GM18867 (cell line): ENCODE data around the gene SHROOM3.

Experiments
- ATAC-seq: cut with Tn5 transposase; IDR thresholded peaks from one replicate; pipeline ENCODE4 v1.9.1; 2021; ENCODE audit warnings: mild to moderate bottlenecking, moderate library complexity; ENCODE audit not compliant: unreplicated experiment

SHROOM3 gene

DNA sequence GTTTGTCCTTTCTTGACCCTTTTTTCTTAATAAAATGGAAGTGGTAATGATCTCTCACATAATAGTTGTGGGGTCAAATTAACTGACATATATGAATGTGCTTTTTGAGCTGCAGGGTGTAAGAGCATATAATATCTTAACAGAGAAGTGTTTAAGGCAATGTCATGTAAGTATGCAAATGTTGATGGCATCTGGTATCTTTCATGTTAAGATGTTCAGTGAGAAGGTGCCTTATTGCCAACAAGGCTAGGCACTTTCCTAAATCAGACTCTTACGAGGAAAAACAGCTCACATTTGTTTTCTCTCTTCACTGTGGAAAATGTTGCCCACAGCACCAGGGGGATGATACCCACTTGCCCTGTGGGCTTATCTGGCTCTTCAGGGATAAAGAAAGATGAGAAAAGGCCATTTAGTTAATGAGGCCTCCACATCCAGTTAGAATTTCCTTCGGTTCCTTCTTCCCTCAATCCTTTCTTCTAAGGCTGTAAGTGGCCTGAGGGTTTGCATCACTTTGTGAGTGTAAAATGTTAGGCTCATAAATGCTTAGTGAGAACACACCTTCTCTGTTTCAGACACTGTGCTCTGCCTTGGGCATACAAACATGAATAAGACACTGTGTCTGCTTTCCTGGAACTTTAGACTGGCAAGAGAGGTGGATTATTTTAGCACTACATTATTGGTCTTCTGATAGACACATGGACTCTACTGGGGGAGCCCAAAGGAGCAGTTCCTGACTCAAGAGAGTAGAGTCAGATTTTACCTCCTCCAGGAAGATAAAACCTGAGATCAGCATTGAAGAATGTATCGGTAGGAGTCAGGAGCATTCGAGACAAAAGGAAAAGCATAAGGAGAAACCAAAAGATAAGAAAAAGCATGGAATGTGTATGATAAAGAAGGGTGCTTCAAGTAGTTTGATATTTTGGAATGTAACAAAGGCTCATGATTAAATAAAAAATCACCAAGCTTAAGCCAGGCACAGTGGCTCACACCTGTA lies 327.4 kb downstream of the SHROOM3 start:
- no peak for ATAC-seq

GRCh38 chr4:76764251-76764650 lies 329.2 kb downstream of the SHROOM3 start:
- no peak for ATAC-seq

- peak; percentile 94 for ATAC-seq
Observed at GRCh38 chr4:76765473-76766183, 330.6 kb downstream of the SHROOM3 start.

DNA sequence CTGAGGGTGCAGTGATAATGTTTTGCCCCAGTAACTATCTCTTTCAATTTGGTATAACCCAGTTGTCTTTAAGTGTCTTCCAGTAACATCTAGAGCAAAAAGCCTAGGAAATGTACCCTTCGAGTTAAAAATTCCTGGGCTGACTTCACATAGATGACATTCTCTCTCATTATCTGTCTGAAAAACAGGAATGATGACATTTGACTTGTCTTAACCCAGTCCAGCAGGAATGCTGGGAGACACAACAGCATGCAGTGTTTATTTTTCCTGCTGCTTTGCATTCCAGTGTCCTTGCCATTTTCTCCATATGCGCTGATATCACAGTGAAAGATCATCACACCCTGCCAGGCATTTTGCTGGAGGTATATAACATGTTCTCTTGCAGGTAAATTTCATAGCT lies 333.0 kb downstream of the SHROOM3 start:
- no peak for ATAC-seq

DNA sequence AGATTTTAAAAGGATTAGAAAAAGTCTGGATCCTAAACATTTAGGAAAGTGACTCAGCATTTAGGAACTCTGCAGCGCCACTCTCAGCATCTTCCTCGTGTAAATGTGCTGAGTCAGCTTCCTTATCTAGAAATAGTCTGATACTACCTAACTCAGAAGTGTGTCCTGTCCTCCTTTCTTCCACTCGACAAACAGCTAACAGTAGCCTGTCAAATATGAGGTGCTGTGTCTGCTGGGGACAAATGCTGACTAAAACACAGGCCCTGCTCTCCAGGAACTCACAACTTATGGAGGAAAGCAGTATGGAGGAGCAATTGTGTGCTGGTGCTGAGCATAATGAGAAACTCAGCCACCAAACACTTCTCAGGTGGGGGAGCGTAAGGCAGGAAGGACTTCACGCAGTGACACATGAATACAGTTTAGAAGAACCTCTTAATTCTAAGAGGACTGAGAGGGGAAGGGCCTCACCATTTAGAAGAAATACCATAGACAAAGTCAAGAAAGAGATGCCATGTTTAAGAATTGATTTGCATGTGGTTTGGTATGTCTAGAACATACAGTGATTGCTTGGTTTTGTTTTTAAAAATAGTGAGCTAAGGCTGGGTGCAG lies 337.6 kb downstream of the SHROOM3 start:
- ATAC-seq: peak; percentile 73

- ATAC-seq: no peak
Observed at GRCh38 chr4:76773766-76774165, 338.7 kb downstream of the SHROOM3 start.

DNA sequence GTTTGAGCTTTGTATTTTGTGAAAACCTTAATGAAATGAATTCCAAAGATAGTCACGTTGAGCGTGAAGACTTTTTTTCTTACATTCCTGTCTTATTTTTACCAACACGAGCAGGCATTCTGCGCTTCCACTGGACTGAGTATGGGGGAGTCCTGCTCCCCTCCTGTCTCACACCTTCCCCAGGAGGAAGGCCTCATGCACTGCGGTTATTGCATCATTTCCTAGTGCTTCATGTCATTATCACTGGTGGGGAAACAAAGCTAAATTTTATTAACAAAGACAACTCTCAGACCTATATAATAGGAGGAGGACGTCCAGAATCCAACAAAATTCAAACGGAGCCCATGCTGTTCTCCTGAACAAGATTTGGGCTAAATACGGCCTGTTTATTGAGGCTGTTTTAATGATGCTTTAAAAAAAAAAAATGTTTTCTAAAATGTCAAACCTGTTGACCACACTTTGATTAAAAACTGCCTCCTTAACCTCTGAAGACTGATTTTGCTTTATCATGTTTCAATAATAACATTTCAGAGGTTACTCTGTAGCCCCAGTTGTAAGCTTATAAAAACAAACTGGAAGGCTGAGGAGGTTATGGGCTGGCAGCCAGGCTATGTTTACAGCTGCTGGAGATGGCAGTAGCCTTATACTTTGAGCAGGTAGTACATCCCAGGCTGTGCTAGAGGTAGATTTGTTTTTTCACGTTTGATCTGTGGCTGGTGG lies 344.9 kb downstream of the SHROOM3 start:
- no peak for ATAC-seq

- ATAC-seq: no peak
Observed at GRCh38 chr4:76780781-76781697, 346.0 kb downstream of the SHROOM3 start.

- peak; percentile 75 for ATAC-seq
Observed at GRCh38 chr4:76781698-76782595, 346.9 kb downstream of the SHROOM3 start.

- ATAC-seq: no peak
Observed at GRCh38 chr4:76782837-76783236, 347.8 kb downstream of the SHROOM3 start.

GRCh38 chr4:76783836-76784235 lies 348.8 kb downstream of the SHROOM3 start:
- ATAC-seq: no peak

DNA sequence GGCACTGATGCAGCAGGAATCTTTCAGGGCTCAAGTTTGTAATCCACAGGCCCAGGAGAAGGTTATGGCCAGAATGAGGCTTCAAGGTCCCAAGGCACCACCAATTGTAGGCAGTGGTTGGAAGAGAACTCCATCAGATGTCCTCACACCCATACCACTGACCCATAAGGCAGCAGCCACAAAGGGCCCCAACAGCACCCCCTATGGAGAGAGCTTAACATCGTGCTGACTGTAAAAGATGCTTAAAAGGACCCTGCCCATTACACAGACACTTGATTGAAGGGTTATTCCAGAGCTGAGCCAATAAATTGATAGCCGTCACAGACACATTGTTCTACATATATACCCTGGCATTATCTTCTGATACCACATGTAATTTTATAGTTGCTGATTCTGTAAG lies 349.2 kb downstream of the SHROOM3 start:
- no peak for ATAC-seq

DNA sequence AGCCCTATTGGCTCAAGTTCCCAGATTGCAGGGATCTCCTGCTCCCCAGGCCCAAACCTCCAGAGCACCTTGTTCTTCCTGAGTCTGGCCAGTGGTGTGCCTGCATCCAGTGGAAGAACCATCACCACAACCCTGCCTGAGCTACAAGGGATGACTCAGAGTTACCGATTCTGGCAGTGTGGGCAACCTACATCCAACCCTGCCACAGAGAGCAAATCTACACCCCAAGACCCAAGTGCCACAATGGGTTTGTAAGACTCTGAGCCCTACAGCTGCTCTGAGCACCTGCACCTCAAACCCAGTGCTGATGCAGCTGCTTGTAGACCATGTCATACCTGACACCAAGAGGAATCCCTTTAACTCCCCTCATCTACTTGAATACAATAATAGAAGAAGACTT lies 352.9 kb downstream of the SHROOM3 start:
- no peak for ATAC-seq

GRCh38 chr4:76790377-76790776 lies 355.3 kb downstream of the SHROOM3 start:
- ATAC-seq: no peak

DNA sequence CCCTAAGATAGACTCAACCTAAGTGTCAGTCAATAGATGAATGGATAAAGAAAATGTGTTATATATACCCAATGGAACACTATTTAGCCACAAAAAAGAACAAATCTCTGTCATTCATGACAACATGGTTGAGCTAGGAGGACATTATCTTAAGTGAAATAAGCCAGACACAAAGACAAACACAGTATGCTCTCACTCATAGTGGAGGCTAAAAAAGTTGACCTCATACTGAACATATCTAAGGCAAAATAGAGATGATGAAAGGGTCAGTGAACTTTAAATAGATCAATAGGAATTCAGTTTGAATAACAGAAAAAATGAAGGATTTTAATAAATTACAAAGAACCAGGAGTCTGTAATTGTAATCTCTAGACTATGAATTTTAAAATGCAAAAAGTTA lies 356.4 kb downstream of the SHROOM3 start:
- no peak for ATAC-seq

DNA sequence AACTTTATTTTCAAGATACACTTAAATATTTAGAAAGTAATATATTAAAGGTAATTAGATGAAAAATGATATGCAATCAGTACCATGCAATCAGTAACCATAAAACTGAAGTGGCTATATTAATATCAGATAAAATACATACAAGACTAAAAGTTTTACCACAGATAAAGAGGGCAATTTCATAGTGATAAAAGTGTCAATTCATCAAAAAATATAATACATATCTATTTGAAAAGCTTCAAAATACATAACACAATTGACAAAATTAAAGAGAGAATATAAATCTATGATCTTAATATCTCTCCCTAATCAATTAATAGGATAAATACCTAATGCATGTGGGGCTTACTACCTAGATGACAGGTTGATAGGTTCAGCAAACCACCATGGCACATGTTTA lies 357.4 kb downstream of the SHROOM3 start:
- ATAC-seq: no peak

DNA sequence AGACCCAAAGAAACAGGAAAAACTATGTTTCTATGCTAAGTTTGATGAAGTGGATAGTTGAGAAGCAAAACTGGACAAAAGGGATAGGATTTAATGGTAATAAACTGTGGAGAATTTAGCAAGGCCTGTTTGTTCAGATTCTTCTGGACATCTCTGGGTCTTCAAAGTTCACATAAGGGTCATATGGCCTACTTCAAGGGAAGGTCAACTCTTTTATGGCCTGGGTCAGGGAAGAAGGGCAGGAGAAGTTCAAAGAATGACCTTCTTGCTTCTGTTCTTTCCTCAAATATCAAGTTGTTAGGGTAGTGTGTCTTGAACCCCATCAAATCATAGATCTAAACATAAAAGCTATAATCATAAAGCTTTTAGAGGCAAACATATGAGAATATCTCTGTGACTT lies 360.2 kb downstream of the SHROOM3 start:
- ATAC-seq: no peak

DNA sequence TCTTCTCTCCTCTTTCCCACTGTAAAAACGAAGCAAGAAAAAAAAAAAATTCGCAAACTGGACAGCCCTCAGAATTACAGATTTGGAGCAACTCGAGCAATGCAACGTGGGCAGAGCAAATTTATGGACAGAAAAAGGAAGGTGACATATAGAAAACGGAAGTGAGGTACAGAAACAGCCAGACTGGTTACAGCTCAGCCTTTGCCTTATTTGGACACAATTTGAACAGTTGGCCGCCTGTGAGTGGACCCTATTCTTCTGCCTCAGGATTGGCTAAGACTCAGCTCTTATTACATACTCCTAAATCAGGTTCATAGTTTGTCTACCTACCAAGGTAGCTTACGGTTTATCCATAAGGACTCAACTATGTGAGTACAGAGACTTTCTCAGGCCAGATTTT lies 364.1 kb downstream of the SHROOM3 start:
- no peak for ATAC-seq

GRCh38 chr4:76799718-76800117 lies 364.7 kb downstream of the SHROOM3 start:
- ATAC-seq: no peak
